Skeletal muscle tissue (tissue), 4 donors: ENCODE data around the gene MNT. TPM values are rescaled to one million over a fixed set of nuclear protein-coding genes. Genes with fewer than 3 reads are reported as not detected.
A peak's percentile ranks its signal among the peaks of the same experiment; 100 is the strongest.

Experiments used
- H3K27ac ChIP-seq: one replicate; pipeline ENCODE4 v1.7.0; 2013; ENCODE audit warnings: mild to moderate bottlenecking, low read depth, low read length, inconsistent platforms
- H3K27me3 ChIP-seq, 3 donors: one replicate each; pipeline ENCODE4 v1.7.0; 2013; ENCODE audit warnings: low read length in 3 of 3; ENCODE audit not compliant: control insufficient read depth in 3 of 3, insufficient read depth in 3 of 3
- H3K36me3 ChIP-seq, 3 donors: one replicate each; pipeline ENCODE4 v1.7.0; 2013; ENCODE audit warnings: low read length in 3 of 3; ENCODE audit not compliant: control insufficient read depth in 3 of 3, insufficient read depth in 3 of 3
- H3K4me1 ChIP-seq, 3 donors: one replicate each; pipeline ENCODE4 v1.7.0; 2013; ENCODE audit warnings: low read length in 3 of 3, mild to moderate bottlenecking in 3 of 3; ENCODE audit not compliant: control insufficient read depth in 3 of 3, insufficient read depth in 3 of 3
- H3K4me3 ChIP-seq, 3 donors: one replicate each; pipeline ENCODE4 v1.7.0; 2013; ENCODE audit warnings: low read length in 3 of 3
- H3K9ac ChIP-seq, 3 donors: one replicate each; pipeline ENCODE4 v1.7.0; 2013; ENCODE audit warnings: low read length in 3 of 3, mild to moderate bottlenecking in 3 of 3, moderate library complexity in 2 of 3, low read depth in 1 of 3
- H3K9me3 ChIP-seq, 3 donors: one replicate each; pipeline ENCODE4 v1.7.0; 2013; ENCODE audit warnings: low read length in 3 of 3; ENCODE audit not compliant: control insufficient read depth in 3 of 3
- total RNA-seq: library from RNA; depleted of rRNA; stranded (reverse); fragments of >200 nt; gene quantifications from one replicate; pipeline ENCODE4 v1.2.3, GENCODE V29; 2014
- donor health status: Osteomylitis.

Gene MNT
- total RNA-seq, 1 donor from 2014 or later: 5.2 TPM

- Histone ChIP-seq H3K9me3 (no peaks in the 10 kb centered on the region), H3K27ac (no peak overlapping the region), H3K27me3 (no peaks in the 10 kb centered on the region), H3K4me3 (no peak overlapping the region), H3K36me3 (peaks cover 0 to 2% (median 0%) of the 10 kb centered on the region in 3 donors), H3K4me1 (peaks cover 0 to under 1% (median 0%) of the 10 kb centered on the region in 3 donors), H3K9ac (no peak overlapping the region)
Measured at GRCh38 chr17:2354311-2354710, 46.5 kb downstream of the MNT start.

DNA sequence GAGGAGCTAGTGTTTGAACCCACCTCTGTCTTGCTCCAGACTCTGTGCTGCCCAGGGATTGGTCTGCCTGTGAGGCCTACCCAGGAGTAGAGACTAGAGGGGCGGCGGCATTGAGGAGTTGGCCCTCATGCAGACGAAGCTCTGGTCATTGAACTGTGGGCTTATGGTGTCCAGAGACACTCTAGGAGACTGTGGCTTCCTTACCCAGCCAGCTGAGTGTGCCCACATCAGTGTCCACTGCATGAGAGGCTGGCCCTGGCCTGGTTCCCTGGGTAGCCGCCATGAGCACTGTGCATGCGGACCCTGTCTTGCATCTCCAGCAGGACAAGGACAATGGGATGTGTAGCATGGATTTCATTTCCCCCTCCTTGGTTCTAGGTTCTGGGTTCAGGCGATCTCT is 49.6 kb downstream of the MNT start:
- no peak overlapping the region for H3K27ac ChIP-seq
- no peak overlapping the region for H3K4me3 ChIP-seq
- H3K27me3 ChIP-seq: no peaks in the 10 kb centered on the region
- H3K9ac ChIP-seq: no peak overlapping the region
- H3K36me3 ChIP-seq: no peaks in the 10 kb centered on the region
- no peaks in the 10 kb centered on the region for H3K9me3 ChIP-seq
- H3K4me1 ChIP-seq: peaks cover 9 to 14% (median 13%) of the 10 kb centered on the region in 3 donors

DNA sequence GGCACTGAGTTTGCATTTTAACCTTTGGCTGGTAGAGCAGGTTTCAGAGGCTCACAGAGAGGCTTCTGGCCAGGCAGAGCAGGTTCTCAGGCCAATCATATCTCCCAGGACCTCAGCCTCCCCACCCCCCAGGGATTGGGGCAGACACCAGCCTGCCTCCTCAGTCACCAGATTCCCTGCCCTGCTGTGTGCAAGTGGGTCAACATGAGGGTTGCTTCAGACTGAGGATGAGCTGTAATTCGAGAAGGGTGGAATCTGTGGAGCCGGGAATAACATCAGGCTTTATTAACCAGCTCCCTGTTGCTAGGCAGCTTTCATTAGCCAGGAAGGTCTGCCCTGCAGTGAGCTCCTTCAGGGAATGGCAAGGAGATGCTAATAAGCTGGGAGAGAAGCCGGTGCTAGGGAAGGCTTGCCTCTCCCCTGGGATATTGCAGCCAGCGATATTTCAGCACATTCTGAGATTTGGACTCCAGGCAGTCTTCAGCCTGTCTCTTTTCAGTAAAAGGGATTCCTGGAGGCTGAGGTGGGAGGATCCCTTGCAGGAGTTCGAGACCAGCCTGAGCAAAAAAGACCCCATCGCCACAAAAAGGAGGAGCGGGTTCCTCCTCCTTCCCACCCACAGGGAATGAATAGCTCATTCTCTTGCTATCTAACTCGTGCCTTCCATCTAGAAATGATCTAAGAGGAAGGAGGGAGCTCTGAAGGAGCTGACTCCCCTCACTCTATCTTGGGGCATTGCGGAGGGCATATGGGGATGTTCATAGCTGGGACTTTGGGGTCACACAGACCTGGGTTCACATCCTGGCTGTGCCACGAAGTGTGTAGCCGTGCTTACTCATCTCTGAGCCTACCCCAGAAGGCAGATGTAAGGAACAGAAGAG is 52.8 kb downstream of the MNT start:
- Histone ChIP-seq H3K9me3 (no peaks in the 10 kb centered on the region), H3K4me3 (peak overlapping the region in 2 of 3 donors; percentile 27 to 45), H3K27ac (peak overlapping the region; percentile 71), H3K36me3 (peaks cover 3 to 15% (median 7%) of the 10 kb centered on the region in 3 donors), H3K9ac (peak overlapping the region; percentile 54 to 71 (median 65)), H3K27me3 (no peaks in the 10 kb centered on the region), H3K4me1 (peaks cover 9 to 26% (median 18%) of the 10 kb centered on the region in 3 donors)

DNA sequence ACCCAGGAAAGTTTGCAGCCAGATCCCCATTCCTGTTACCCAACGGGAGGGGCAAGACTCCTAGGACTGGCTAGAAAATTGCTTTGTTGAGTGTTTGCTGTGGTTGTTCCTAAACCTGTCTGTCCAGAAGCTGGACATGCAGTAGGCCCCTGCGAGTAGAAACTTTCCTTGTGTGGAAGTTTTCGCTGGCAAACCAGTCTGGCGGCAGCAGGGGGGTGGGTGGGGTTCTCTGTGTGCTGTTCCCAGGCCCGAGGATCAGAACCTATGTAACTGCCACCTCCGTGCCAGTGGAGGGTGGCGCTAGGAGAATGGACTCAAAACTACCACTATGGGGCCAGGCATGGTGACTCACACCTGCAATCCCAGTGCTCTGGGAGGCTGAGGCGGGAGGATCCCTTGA is 54.4 kb downstream of the MNT start:
- peaks cover 3 to 17% (median 11%) of the 10 kb centered on the region in 3 donors for H3K36me3 ChIP-seq
- no peak overlapping the region for H3K4me3 ChIP-seq
- no peaks in the 10 kb centered on the region for H3K9me3 ChIP-seq
- H3K27ac ChIP-seq: peak overlapping the region; percentile 44
- no peak overlapping the region for H3K9ac ChIP-seq
- no peaks in the 10 kb centered on the region for H3K27me3 ChIP-seq
- H3K4me1 ChIP-seq: peaks cover 9 to 27% (median 20%) of the 10 kb centered on the region in 3 donors

- H3K9ac ChIP-seq: no peak overlapping the region
Measured at GRCh38 chr17:2344528-2344927, 56.3 kb downstream of the MNT start.

DNA sequence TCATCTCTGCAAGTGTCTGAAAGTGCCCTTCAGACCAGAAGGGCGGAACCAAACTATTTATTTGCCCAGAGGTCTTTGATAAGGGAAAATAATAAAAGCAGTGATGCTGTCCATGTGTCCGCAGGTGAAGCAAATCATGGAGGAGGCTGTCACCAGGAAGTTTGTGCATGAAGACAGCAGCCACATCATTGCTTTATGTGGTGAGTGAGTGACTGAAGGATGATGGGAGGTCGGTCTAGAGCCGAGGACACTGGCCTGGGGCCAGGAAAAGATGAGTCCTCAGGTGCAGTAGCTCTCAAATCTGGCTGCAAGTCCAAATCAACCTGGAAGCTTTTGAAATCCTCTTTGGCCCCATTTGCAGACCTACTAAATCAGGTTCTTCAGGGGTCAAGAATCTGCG is 57.4 kb downstream of the MNT start:
- Histone ChIP-seq H3K9ac (no peak overlapping the region), H3K9me3 (no peaks in the 10 kb centered on the region), H3K4me1 (peaks cover 6 to 24% (median 18%) of the 10 kb centered on the region in 3 donors), H3K4me3 (no peak overlapping the region), H3K27me3 (no peaks in the 10 kb centered on the region), H3K27ac (peak overlapping the region; percentile 19), H3K36me3 (peaks cover 3 to 17% (median 12%) of the 10 kb centered on the region in 3 donors)

More at GRCh38 chr17:2344528-2344927, 56.3 kb downstream of the MNT start:
- peaks cover 9 to 27% (median 20%) of the 10 kb centered on the region in 3 donors for H3K4me1 ChIP-seq
- peaks cover 3 to 17% (median 12%) of the 10 kb centered on the region in 3 donors for H3K36me3 ChIP-seq
- H3K4me3 ChIP-seq: no peak overlapping the region
- H3K27me3 ChIP-seq: no peaks in the 10 kb centered on the region
- H3K27ac ChIP-seq: no peak overlapping the region
- no peaks in the 10 kb centered on the region for H3K9me3 ChIP-seq

- Histone ChIP-seq H3K9ac (peak overlapping the region; percentile 72 to 93 (median 79)), H3K36me3 (peaks cover 21 to 23% (median 23%) of the 10 kb centered on the region in 3 donors), H3K27me3 (no peaks in the 10 kb centered on the region), H3K9me3 (no peaks in the 10 kb centered on the region), H3K4me1 (peaks cover 16 to 36% (median 22%) of the 10 kb centered on the region in 3 donors), H3K27ac (peak overlapping the region; percentile 78), H3K4me3 (peak overlapping the region; percentile 60 to 99 (median 91))
Measured at GRCh38 chr17:2338315-2338657, 62.6 kb downstream of the MNT start.

DNA sequence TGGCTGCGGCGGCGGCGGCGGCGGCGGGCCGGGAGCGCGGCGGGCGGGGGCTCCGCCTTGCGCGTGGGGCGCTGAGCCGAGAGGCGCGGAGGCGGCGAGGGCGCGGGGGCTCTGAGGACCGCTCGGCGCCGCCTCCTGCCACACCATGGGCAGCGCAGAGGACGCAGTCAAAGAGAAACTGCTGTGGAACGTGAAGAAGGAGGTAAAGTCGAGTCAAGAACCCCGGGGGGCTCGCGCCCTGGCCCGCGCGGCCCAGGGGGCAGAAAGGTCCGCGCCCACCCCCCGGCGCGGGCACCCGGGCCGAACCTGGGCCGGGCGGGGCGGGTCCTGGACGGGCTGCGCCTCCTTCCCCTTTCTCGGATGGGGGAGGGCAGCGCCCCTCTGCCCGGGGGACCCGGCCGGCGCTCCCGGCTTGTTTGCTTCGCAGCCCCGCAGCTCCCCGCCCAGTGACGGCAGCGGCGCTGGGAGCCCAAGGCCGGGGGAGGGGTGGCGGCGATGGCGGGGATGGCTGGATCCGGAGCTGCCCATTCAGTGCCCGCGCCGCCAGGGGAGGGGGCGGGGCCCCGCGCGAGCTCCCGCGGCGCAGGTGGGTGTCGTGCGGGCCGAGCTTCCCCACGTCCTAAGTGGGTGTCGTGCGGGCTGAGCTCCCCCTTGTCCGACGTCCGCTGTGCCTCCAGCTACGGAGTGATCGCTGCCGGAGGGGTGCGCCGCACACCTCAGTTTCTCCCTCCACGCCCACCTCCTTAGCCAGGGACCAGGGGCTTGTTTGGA is 63.1 kb downstream of the MNT start:
- Histone ChIP-seq H3K27me3 (no peaks in the 10 kb centered on the region), H3K9me3 (no peaks in the 10 kb centered on the region), H3K4me1 (peaks cover 16 to 36% (median 19%) of the 10 kb centered on the region in 3 donors), H3K9ac (peak overlapping the region; percentile 72 to 93 (median 79)), H3K36me3 (peaks cover 24 to 29% (median 26%) of the 10 kb centered on the region in 3 donors), H3K27ac (peak overlapping the region; percentile 78), H3K4me3 (peak overlapping the region; percentile 72 to 99 (median 91))

- H3K27me3 ChIP-seq: no peaks in the 10 kb centered on the region
- H3K36me3 ChIP-seq: peaks cover 30 to 36% (median 30%) of the 10 kb centered on the region in 3 donors
- peak within 1 kb of the TSS; percentile 91 to 99 (median 99) for H3K4me3 ChIP-seq
- H3K9me3 ChIP-seq: no peaks in the 10 kb centered on the region
- H3K4me1 ChIP-seq: peaks cover 16 to 36% (median 19%) of the 10 kb centered on the region in 3 donors
- H3K9ac ChIP-seq: peak within 1 kb of the TSS; percentile 92 to 94 (median 93)
- peak within 1 kb of the TSS; percentile 86 for H3K27ac ChIP-seq
Measured at GRCh38 chr17:2336852-2337543, 63.9 kb downstream of the MNT start, which contains the start of gene SGSM2. Gene SGSM2, plus strand, starts transcription at chr17:2337501. Its CDS starts 188 bp downstream, at chr17:2337689.
